ENCODE data around the gene FES.
"Not testable (repeated sequence)": the region's sequence is repeated elsewhere in the genome, so short reads cannot be mapped to it uniquely, and the experiment has no call there.

FES gene

DNA sequence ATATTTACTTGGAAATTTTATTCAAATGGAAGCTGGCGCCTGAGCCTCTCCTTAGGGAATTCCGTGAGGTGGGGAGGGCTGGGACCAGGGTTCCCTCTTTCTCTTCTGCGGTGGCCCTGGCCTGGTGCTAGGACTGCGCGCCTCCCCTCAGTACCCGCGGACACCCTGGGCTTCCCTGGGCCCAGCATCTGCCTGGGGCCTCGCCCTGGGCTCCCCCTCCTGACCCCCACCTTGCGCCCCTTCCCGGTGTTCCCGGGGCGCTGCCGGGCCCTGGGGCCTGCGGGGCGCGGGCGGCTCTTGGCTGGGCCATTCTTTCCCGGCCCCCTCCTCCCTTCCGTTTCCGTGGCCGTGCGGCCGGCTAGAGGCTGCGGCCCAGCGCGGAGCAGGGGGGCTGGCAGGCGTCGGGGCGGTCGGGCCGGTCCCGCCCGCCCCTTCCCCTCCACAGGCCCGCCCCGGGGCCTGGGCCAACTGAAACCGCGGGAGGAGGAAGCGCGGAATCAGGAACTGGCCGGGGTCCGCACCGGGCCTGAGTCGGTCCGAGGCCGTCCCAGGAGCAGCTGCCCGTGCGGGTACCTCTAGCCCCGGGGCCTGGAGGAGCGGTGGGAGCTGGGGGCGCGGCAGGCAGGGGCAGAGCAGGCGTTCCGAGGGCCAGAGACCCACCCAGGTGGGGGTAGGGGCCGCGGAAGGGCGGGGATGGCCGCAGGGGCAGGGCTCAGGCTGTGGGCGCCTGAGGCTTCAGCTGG, at the start of gene FES:
Gene FES (plus strand): TSS at position 529 of the 743 bp plus-strand sequence. CDS start 542 bp downstream, outside the sequence.
- DNase-seq, result no peak

DNA sequence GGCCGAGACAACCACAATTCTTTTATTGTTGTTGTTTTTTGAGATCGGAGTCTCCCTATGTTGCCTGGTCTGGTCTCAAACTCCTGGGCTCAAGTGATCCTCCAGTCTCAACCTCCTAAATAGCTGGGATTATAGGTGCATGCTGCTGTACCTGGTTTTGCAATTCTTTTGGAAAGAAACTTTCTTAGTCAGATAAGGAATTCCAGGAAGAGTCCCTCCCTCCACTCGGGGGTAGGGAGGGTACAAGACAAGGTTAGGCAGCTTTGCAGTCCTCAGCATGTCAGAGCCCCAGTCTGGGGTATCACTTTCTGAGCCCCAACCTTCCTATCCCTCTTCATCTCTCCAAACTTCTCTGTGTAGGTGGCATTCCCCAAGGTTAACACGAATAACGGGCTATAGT, 49.7 kb upstream of the FES start:
- DNase-seq, result no peak

DNA sequence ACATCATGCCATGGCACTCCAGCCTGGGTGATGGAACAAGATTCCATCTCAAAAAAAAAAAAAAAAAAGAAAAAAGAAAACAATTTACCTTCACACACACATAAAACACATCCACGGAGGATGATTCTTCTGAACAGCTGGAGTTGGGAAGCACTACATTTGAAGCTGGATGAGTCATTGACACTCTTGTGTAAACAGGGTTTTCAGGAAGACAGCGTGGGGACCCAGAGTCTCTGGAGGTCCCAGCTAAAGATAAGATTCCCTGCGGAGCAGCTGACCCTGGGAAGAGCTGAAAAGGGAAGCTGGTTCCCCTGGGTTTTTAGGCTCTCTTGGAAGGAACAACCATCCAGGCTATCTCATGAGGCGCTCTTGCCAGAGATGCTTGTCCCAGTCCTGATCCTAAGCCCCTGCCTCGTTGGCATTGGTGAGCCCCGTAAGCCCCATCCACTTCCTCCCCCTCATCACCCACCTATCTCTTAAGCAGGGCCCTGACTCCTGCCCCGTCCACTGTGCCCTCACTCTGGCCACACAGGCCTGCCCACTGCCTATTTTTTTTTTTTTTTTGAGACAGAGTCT, 47.9 kb upstream of the FES start:
- DNase-seq, result no peak

GRCh38 chr15:90837094-90837493, 47.2 kb upstream of the FES start:
- no peak for DNase-seq

DNA sequence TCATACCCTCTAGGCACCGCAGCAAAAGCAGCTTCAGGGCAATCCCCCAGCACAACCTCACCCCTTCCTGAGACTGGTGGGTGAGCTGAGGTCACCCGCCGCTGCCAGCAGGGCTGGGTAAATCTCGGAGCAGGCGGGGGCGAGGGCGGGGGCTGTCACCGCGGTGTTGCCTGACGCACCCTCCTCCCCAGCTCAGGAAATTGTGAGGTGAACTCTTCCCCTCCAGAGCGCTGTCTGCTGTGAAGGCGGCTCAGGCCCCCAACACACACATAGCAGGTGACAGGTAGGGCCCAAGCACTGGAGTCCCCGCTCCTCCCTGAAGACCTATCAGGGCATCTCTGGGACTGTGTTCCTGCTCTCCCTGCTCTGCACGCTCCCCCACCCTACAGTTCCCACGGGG, 46.2 kb upstream of the FES start:
- DNase-seq, result no peak

DNA sequence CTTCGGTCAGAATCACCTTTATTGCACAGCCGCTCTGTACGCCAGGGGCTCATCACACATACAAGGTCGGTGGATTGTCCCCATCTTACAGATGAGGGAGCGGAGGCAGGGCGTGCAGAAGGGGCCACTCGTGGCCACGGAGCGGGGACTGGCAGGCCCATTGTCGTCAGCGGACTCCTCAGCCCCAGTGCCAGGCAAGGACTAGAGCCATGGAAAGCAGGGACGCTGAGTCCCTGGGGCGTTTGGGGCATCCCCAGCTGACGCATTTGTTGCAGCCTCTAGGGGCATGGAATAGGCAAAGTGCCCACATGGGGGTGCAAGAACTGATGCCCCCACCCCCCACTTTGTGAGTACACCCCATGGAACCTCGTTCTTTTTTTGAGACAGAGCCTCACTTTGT, 45.8 kb upstream of the FES start:
- DNase-seq, result no peak

DNA sequence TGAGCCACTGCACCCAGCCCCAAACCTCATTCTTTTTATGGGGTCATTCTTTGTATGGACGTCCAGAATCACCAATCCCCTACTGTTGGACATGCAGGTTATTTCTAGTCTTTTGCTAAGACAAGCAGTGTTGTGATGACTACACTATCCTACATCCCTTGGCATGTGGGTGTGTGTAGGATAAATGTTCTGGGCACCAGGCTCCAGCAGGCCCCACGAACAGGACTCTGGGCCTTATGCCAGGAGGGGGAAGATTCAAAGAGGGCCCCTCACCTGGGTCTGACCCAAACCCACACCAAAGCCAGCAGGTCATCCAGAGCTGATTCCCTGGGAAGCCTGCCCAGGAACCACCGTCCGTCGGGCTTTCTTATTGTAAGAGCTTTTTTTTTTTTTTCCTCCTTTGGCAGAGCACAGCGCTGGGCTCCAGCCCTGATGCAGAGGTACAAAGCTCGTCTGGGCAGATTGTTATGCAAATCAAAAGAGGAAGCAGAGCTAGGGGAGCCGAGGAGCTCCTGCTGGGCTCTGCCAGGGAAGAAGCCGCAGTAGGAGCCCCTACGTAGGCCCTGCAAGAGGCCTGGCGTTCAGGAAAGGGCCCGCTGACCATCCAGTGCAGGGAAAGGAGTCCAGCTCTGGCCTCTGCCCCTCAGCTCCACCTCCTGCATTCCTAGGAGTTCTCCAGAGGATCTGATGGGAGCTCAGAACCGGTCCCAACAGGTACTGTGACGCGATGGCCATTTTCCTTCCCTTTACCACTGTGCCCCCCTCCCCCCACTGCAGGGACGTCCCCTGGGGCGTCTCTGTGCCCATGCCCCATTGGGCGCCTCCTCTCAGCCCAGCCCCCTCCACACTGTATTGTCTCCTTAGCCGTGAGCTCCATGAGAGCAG, 44.9 kb upstream of the FES start:
- no peak for DNase-seq

DNA sequence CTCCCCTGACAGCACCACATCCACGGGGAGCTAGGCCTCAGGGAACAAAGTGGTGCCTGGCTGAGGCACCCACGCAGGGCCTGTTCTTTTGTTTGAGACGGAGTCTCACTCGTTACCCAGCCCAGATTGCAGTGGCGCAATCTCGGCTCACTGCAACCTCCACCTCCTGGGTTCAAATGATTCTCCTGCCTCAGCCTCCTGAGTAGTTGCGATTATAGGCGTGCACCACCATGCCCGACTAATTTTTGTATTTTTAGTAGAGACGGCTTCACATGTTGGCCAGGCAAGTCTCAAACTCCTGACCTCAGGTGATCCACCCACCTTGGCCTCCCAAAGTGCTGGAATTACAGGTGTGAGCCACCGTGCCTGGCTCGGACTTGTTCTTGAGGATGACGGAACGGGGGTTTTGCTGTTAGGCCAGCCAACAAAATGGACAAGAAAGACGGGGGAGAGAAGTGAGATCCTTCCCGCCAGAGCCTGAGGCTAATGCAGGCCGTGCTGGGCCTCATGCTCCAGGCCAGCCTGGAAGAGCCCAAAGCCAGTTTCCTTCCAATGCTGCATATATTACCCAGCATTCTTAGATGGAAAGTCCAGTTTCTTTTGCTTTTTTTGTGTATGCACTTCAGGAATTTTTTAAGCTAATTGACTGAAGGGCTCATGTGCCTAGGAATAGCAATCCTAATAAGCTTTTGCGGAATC, 44.0 kb upstream of the FES start:
- DNase-seq, result no peak

GRCh38 chr15:90840954-90841353, 43.4 kb upstream of the FES start:
- no peak for DNase-seq

- no peak for DNase-seq
These were observed 39.6 kb upstream of the FES start for GRCh38 chr15:90844696-90845095.

GRCh38 chr15:90845201-90845949, 38.9 kb upstream of the FES start:
- no peak for DNase-seq

GRCh38 chr15:90849424-90849823, 34.9 kb upstream of the FES start:
- DNase-seq, result not testable (repeated sequence)

DNA sequence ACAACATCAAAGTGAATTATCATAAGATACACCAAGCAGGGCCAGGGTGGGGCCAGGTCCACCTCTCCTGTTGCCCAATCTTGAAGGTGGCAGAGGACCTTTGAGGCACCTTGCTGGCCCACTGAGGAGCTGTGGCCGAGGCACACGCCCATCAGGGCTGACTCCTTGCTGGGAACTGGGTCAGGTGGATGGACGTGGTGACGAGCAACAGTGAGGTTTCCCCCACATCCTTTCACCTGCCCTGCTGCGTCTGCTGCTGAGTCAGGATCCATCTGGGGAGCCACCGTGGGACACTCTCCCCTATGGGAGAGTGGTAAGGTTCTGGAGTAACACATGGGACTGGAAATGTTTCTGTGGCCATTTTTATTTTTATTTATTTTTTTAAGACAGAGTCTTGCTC, 33.2 kb upstream of the FES start:
- no peak for DNase-seq

- no peak for DNase-seq
These were observed 32.4 kb upstream of the FES start for GRCh38 chr15:90851940-90852339.

GRCh38 chr15:90855139-90855538, 29.2 kb upstream of the FES start:
- no peak for DNase-seq

DNA sequence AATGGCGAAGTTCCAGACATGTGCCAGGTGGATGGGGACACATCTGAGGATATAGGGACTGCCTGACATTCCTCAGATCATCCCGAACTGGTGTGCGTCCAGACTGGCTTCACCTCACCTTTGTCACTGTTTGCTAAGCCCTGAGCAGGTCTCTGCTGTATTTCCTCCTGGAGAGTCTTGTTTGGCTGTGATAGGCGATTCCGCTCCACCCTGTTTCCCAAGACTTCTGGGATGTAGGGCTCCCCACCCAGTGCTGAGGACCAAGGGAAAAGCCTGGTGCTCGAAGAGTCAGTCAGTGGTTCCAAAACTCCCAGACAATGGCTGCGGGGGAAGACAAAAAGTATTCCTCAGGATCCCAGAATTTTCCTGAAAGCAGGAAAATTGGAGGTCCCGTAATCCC, 27.0 kb upstream of the FES start:
- DNase-seq, result no peak

DNA sequence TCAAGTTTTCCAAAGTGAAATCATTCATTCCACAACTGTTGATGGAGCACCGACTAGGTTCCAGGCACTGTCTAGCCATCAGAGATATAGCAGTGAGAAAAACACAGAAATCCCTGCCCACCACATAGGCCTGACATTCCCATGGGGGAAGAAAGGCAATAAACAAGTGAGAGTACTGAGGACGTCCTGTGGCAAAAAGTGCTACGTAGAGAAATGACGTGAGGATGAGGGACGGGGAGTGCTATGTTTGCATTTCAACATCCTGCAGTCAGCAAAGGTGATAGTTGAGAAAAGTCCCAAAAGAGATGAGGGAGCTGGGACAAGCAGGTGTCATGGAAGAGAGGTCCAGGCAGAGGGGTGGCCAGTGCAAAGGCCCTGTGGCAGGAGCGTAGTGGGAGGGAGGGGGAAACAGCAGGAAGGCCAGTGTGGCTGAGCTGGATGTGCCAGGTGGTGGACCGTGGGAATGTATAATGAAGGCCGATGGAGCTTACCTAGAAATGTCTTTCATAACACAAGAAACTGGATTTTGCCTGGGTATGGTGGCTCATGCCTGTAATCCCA, 26.3 kb upstream of the FES start:
- no peak for DNase-seq

DNA sequence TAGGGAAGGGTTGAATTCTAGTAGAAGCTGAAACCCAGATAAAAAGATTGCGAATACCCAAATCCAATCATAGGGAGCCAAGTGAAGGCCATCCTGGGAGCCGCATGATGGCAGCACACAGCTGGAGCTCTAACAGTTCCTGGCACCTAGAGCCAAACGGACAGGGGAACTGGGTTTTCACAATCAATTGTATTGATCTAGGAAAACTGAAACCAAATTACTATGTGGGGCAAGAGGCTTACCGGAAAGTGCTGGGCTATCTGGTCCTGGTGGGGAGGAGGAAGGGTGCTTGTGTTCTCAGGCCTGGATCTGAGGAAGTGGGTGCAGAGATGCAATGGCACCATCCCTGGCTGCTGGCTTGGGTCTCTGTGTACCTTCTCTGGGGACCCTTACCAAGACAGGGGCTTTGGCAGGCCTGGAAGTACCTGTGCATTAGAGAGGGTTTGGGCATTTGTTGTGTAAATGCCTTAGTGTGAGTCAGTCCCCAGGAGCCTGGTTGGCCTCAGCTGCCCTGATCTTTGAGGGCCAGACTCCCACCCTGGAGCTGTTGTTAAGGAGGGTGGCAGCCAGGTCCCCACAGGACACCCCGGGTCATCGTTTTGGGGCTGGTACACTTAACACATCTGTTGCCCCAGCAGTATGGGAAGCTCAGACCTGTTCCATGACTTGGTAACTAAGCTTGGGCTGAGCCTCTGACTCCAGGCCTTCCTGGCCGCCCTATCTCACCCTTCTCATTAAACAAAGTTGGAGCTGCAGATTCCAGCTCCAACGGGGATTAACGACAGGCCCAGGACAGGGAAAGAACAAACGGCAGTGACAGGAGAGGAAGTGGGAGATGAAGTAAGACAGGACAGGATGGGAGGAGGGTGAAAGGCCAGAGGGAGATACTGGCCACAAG, 24.8 kb upstream of the FES start:
- no peak for DNase-seq

DNA sequence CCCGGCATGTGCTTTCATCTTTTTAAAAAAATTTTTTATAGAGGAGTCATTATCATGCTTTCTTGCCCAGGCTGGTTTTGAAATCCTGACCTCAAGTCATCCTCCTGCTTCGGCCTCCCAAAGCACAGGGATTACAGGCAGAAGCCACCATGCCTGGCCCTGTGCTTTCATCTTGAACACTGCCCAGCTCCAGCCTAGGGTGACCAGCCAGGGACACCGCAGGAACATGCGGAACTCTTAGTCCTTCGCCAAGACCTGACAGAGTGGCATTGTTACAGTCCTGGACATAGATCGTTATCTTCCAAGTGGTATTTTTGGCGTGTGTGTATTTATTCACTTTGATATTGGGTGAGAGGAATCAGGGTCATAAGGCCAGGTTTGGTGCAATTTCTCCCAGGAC, 23.9 kb upstream of the FES start:
- no peak for DNase-seq

DNA sequence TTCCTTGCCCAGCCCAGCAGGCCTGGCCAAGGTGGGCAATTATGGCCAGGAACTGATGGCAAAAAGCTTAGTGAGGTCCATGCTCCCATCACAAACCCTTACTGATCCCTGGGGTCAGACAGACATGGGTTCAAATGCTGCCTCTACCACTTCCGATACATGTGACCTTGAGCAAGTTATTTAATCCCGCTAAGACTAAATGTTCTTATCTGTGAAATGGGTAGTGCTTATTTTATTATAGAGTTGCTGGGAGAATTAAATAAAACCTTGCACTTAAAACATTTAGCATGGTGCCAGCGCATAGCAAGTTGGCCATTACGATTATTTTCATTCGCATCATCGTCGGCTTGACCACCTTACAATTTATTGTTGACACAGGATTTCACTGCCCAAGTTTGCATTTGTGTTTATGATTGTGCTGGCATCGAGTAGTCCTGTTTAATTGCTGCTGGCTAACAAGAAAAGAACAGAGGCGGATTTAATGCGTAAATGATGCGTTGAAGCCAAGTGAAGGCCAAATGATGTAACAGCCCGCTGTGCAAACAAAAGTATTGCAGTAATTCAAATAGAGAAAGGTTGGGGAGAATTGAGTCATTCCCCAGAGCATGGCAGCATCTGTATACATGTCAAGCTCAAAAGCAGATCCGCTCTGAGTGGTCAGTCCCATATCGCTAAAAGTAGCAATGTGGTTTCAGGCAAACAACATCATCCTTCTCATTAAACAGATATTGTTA, 23.2 kb upstream of the FES start:
- DNase-seq, result no peak
